ENCODE results near the gene IL31. TPM values are rescaled to one million over a fixed set of nuclear protein-coding genes. Genes with fewer than 3 reads are reported as not detected.

Gene IL31
- total RNA-seq, 3 donors from 2014 or later: not detected

- no peak for DNase-seq
- no peak for ATAC-seq
- Histone ChIP-seq H3K4me3 (no peak overlapping the region), H3K36me3 (ENCODE audit: low read depth) (no peaks in the 10 kb centered on the region), H3K4me1 (ENCODE audit: low read depth) (peaks cover 8% of the 10 kb centered on the region), H3K9me3 (no peaks in the 10 kb centered on the region)
- intact Hi-C loops (cut with DNase I, micrococcal nuclease): no loop called here
- no peak for TF ChIP-seq CTCF (IDR thresholded peaks at IDR 0.05)
Observed at GRCh38 chr12:122199484-122200355, 25.7 kb upstream of the IL31 start.

- Histone ChIP-seq H3K4me1 (ENCODE audit: low read depth) (peaks cover 12% of the 10 kb centered on the region), H3K36me3 (ENCODE audit: low read depth) (no peaks in the 10 kb centered on the region), H3K9me3 (no peaks in the 10 kb centered on the region), H3K4me3 (no peak overlapping the region)
- intact Hi-C loops (cut with DNase I, micrococcal nuclease): no loop called here
- DNase-seq (no peak), ATAC-seq (no peak)
- TF ChIP-seq CTCF (IDR thresholded peaks at IDR 0.05): no peak
Observed at GRCh38 chr12:122197612-122197966, 23.6 kb upstream of the IL31 start.

GRCh38 chr12:122195405-122195804 lies 21.4 kb upstream of the IL31 start:
- Histone ChIP-seq H3K4me3 (no peak overlapping the region), H3K9me3 (no peaks in the 10 kb centered on the region), H3K4me1 (ENCODE audit: low read depth) (peaks cover 9% of the 10 kb centered on the region), H3K36me3 (ENCODE audit: low read depth) (no peaks in the 10 kb centered on the region)
- DNase-seq: no peak
- intact Hi-C loops (cut with DNase I, micrococcal nuclease): no loop called here
- no peak for ATAC-seq
- no peak for TF ChIP-seq CTCF (IDR thresholded peaks at IDR 0.05)

- DNase-seq: no peak
- H3K9me3 ChIP-seq: no peaks in the 10 kb centered on the region
- intact Hi-C loops (cut with DNase I, micrococcal nuclease): no loop called here
- H3K4me3 ChIP-seq: no peak overlapping the region
- no peaks in the 10 kb centered on the region for H3K36me3 ChIP-seq (ENCODE audit: low read depth)
- peaks cover 9% of the 10 kb centered on the region for H3K4me1 ChIP-seq (ENCODE audit: low read depth)
- no peak for TF ChIP-seq CTCF (IDR thresholded peaks at IDR 0.05)
- ATAC-seq: peak; percentile 69
Observed at GRCh38 chr12:122194804-122195203, 20.8 kb upstream of the IL31 start.

- TF ChIP-seq CTCF (IDR thresholded peaks at IDR 0.05): no peak
- intact Hi-C loops (cut with DNase I, micrococcal nuclease): no loop called here
- no peak for DNase-seq
- Histone ChIP-seq H3K4me3 (no peak overlapping the region), H3K36me3 (ENCODE audit: low read depth) (no peaks in the 10 kb centered on the region), H3K9me3 (no peaks in the 10 kb centered on the region), H3K4me1 (ENCODE audit: low read depth) (peaks cover 9% of the 10 kb centered on the region)
- no peak for ATAC-seq
Observed at GRCh38 chr12:122192441-122192840, 18.4 kb upstream of the IL31 start.
